Measurements from ENCODE around the gene CIAO1. TPM values are rescaled to one million over a fixed set of nuclear protein-coding genes. Genes with fewer than 3 reads are reported as not detected.
"Not testable (repeated sequence)": the region's sequence is repeated elsewhere in the genome, so short reads cannot be mapped to it uniquely, and the experiment has no call there.

CIAO1 gene
- total and polyA plus RNA-seq, 3 donors from 2014 or later, result 56.8 to 164 (median 154) TPM

GRCh38 chr2:96273763-96274162, 7.7 kb downstream of the CIAO1 start:
- Histone ChIP-seq H3K4me1 (peaks cover 8% of the 10 kb centered on the region), H3K27me3 (no peaks in the 10 kb centered on the region), H3K36me3 (ENCODE audit: low read depth, missing control alignments) (peaks cover 4% of the 10 kb centered on the region), H3K27ac (peak overlapping the region in 1 of 2 donors; percentile 47), H3K9me3 (no peaks in the 10 kb centered on the region), H3K4me3 (no peak overlapping the region)
- intact Hi-C loops (cut with DNase I; ENCODE audit: low total_unique reads), result no loop called here
- DNase-seq, result peak; percentile 38
- TF ChIP-seq CTCF (IDR thresholded peaks at IDR 0.05) (no peak), POLR2A (IDR thresholded peaks at IDR 0.05) (no peak)
- WGBS, 2 donors, result 50 to 57% methylated on average over 3 of the region's 3 CpGs

GRCh38 chr2:96274355-96275056, 8.5 kb downstream of the CIAO1 start:
- Histone ChIP-seq H3K9me3 (no peaks in the 10 kb centered on the region), H3K27me3 (no peaks in the 10 kb centered on the region), H3K4me3 (no peak overlapping the region), H3K27ac (peak overlapping the region in 1 of 2 donors; percentile 47), H3K4me1 (peaks cover 8% of the 10 kb centered on the region), H3K36me3 (ENCODE audit: low read depth, missing control alignments) (peaks cover 4% of the 10 kb centered on the region)
- intact Hi-C loops (cut with DNase I; ENCODE audit: low total_unique reads), result no loop called here
- DNase-seq, result no peak
- no peak for TF ChIP-seq POLR2A (IDR thresholded peaks at IDR 0.05)
- 64 to 79% methylated on average over 6 to 7 of the region's 7 CpGs for WGBS, 2 donors

- Histone ChIP-seq H3K27ac (no peak overlapping the region), H3K36me3 (ENCODE audit: low read depth, missing control alignments) (peaks cover 4% of the 10 kb centered on the region), H3K9me3 (no peaks in the 10 kb centered on the region), H3K27me3 (no peaks in the 10 kb centered on the region), H3K4me3 (no peak overlapping the region), H3K4me1 (peaks cover 8% of the 10 kb centered on the region)
- DNase-seq, result no peak
- intact Hi-C loops (cut with DNase I; ENCODE audit: low total_unique reads), result no loop called here
- 87 to 93% methylated on average over 20 to 21 of the region's 21 CpGs for WGBS, 2 donors
- no peak for TF ChIP-seq POLR2A (IDR thresholded peaks at IDR 0.05)
- TF ChIP-seq CTCF (IDR thresholded peaks at IDR 0.05), result no peak
Observed at GRCh38 chr2:96276787-96277499, 10.9 kb downstream of the CIAO1 start.

GRCh38 chr2:96287273-96287856, 21.3 kb downstream of the CIAO1 start:
- H3K4me3 ChIP-seq, result no peak overlapping the region
- no peaks in the 10 kb centered on the region for H3K36me3 ChIP-seq (ENCODE audit: low read depth, missing control alignments)
- no peak for DNase-seq
- no peaks in the 10 kb centered on the region for H3K4me1 ChIP-seq
- H3K9me3 ChIP-seq, result no peaks in the 10 kb centered on the region
- intact Hi-C loops (cut with DNase I; ENCODE audit: low total_unique reads), result no loop called here
- 80 to 88% methylated on average over 6 of the region's 6 CpGs for WGBS, 2 donors
- TF ChIP-seq POLR2A (IDR thresholded peaks at IDR 0.05) (no peak), CTCF (IDR thresholded peaks at IDR 0.05) (no peak)
- H3K27me3 ChIP-seq, result no peaks in the 10 kb centered on the region
- no peak overlapping the region for H3K27ac ChIP-seq

- intact Hi-C loops (cut with DNase I; ENCODE audit: low total_unique reads), result no loop called here
- no peaks in the 10 kb centered on the region for H3K9me3 ChIP-seq
- TF ChIP-seq CTCF (IDR thresholded peaks at IDR 0.05) (no peak), POLR2A (IDR thresholded peaks at IDR 0.05) (no peak)
- H3K36me3 ChIP-seq (ENCODE audit: low read depth, missing control alignments), result no peaks in the 10 kb centered on the region
- H3K4me1 ChIP-seq, result no peaks in the 10 kb centered on the region
- H3K27ac ChIP-seq, result no peak overlapping the region
- no peak for DNase-seq
- no peaks in the 10 kb centered on the region for H3K27me3 ChIP-seq
- no peak overlapping the region for H3K4me3 ChIP-seq
- WGBS, 2 donors, result 82 to 89% methylated on average over 3 to 5 of the region's 5 CpGs
Observed at GRCh38 chr2:96291751-96292150, 25.7 kb downstream of the CIAO1 start.

- DNase-seq; H3K36me3 ChIP-seq (ENCODE audit: low read depth, missing control alignments); H3K27me3 ChIP-seq; H3K4me1 ChIP-seq; H3K4me3 ChIP-seq; H3K9me3 ChIP-seq; intact Hi-C loops (cut with DNase I; ENCODE audit: low total_unique reads); H3K27ac ChIP-seq: not testable (repeated sequence)
- 92 to 94% methylated on average over 8 of the region's 8 CpGs for WGBS, 2 donors
Observed at GRCh38 chr2:96294271-96294670, 28.2 kb downstream of the CIAO1 start.

Data from testis (tissue), 3 donors.